ENCODE data around the gene CD83. TPM values are rescaled to one million over a fixed set of nuclear protein-coding genes. Genes with fewer than 3 reads are reported as not detected.

The CD83 gene
- total RNA-seq, 6 experiments from 2014 or later = 0.79 to 1.9 (median 1.1) TPM

DNA sequence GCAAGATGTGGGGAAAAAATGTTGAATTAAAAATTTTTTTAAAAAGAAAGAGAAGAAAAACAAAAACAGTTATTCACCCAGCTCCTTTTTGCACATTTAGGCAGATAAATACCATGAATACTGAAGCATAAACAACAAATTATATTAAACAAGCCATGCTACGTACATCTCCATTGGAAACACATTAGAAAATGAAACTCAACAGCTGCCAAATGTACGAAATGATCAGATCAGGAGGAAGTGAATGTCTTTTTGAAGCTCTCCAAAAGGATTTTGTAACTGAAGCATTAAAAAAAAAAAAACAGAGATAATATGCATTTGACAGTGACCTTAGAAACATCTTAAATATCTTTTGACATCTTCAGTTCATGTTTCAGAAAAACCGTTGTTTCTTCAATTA is 56.7 kb downstream of the CD83 start:
- no peak for DNase-seq
- H3K27me3 Mint-ChIP-seq (ENCODE audit: insufficient read depth) = peaks cover 7% of the 10 kb centered on the region; the same call in 1 of the 2 replicates
- TF ChIP-seq, protein P1, sequence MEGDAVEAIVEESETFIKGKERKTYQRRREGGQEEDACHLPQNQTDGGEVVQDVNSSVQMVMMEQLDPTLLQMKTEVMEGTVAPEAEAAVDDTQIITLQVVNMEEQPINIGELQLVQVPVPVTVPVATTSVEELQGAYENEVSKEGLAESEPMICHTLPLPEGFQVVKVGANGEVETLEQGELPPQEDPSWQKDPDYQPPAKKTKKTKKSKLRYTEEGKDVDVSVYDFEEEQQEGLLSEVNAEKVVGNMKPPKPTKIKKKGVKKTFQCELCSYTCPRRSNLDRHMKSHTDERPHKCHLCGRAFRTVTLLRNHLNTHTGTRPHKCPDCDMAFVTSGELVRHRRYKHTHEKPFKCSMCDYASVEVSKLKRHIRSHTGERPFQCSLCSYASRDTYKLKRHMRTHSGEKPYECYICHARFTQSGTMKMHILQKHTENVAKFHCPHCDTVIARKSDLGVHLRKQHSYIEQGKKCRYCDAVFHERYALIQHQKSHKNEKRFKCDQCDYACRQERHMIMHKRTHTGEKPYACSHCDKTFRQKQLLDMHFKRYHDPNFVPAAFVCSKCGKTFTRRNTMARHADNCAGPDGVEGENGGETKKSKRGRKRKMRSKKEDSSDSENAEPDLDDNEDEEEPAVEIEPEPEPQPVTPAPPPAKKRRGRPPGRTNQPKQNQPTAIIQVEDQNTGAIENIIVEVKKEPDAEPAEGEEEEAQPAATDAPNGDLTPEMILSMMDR (IDR thresholded peaks at IDR 0.05) = no peak
- H3K36me3 Mint-ChIP-seq (ENCODE audit: low read depth) = peaks cover 1% of the 10 kb centered on the region
- H3K27ac Mint-ChIP-seq = no peak overlapping the region
- no peak overlapping the region; the same call in 1 of the 2 replicates for H3K4me3 Mint-ChIP-seq
- H3K4me1 Mint-ChIP-seq (ENCODE audit: low read depth) = peaks cover 12% of the 10 kb centered on the region
- H3K9me3 Mint-ChIP-seq = peaks cover 24% of the 10 kb centered on the region

DNA sequence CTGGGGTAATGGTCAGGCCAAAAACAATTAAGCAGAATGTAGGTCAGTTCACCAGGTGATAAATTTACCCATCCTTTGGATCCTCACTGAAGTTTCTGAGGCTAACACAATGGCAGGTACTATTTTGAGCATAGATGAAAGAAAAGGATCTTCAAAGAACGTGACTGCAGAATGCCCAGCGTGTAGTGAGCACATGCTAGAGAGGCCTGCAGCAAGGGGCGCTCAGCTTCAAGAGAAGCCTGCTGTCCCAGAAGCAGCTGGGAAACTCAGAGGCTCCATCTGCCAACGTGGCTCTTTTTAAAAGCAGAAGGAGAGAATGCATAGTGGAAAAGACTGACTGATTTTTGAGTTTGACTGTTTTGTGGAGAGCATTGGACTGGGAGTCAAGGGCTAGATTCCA is 57.4 kb downstream of the CD83 start:
- no peak for DNase-seq
- TF ChIP-seq, protein P1 (IDR thresholded peaks at IDR 0.05) = no peak
- Mint-ChIP-seq H3K4me3 (no peak overlapping the region), H3K36me3 (ENCODE audit: low read depth) (no peaks in the 10 kb centered on the region), H3K4me1 (ENCODE audit: low read depth) (peaks cover 12% of the 10 kb centered on the region), H3K9me3 (peaks cover 17% of the 10 kb centered on the region), H3K27me3 (ENCODE audit: insufficient read depth) (peaks cover 7% of the 10 kb centered on the region; the same call in 1 of the 2 replicates), H3K27ac (no peak overlapping the region)

DNA sequence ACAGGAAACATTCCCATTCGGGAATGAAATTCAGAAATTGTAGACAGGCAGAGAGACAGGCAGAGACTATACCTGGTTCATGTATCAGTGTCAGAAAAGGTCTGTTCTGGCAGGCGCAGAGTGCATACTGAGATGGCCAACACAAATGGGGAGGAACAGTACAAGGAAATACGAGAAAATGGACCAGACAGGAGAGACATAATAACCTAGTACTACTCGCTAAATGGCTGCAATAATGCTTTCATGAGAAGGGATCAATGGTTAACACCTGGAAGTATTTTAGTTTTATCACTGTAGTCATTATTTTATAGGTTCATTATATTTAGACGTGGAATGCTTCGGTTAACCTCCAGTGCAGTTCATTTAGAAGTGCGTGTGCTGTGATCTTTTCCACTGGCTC is 58.9 kb downstream of the CD83 start:
- H3K4me3 Mint-ChIP-seq = no peak overlapping the region
- peaks cover 12% of the 10 kb centered on the region for H3K4me1 Mint-ChIP-seq (ENCODE audit: low read depth)

DNA sequence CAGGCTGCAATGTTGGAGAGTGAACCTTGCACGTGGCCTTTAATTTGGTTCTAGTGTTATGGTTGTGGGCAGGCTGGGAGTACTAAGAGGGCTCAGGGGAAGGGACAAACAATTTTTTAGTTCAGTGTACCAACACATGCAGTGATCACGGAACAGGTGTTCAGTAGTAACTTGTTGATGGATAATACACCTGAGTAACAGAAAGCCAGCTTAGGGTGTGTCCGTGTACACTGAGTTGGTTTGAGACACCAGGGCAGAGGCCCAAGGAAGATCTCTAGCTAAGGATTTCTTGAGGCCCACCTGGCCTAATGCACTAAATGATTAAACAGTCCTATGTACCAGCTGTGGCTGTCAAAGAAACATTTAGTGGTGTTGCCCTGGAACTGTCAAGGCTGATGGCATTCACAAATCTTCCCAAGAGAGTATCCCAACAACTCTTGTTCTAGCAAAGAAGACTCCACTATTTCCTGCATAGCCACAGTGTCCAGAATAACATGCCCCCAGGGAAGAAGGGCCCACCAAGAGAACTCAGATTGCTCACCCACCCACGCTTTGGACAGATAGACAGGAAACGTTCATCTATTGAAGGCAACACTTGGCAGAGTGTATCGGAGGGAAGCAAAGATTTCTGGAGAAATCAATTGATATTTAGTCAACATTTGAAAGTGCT is 60.0 kb downstream of the CD83 start:
- H3K27me3 Mint-ChIP-seq (ENCODE audit: insufficient read depth) = peaks cover 7% of the 10 kb centered on the region
- no peak overlapping the region for H3K4me3 Mint-ChIP-seq
- H3K27ac Mint-ChIP-seq = no peak overlapping the region
- no peaks in the 10 kb centered on the region for H3K9me3 Mint-ChIP-seq
- H3K36me3 Mint-ChIP-seq (ENCODE audit: low read depth) = no peaks in the 10 kb centered on the region
- DNase-seq = no peak
- TF ChIP-seq, protein P1 (IDR thresholded peaks at IDR 0.05) = no peak
- peaks cover 12% of the 10 kb centered on the region for H3K4me1 Mint-ChIP-seq (ENCODE audit: low read depth)

More for the DNA sequence above, 58.9 kb downstream of the CD83 start:
- no peak for DNase-seq
- Mint-ChIP-seq H3K27me3 (ENCODE audit: insufficient read depth) (peaks cover 7% of the 10 kb centered on the region; the same call in 1 of the 2 replicates), H3K36me3 (ENCODE audit: low read depth) (no peaks in the 10 kb centered on the region), H3K27ac (no peak overlapping the region), H3K9me3 (peaks cover 2% of the 10 kb centered on the region)
- TF ChIP-seq, protein P1 (IDR thresholded peaks at IDR 0.05) = no peak

DNA sequence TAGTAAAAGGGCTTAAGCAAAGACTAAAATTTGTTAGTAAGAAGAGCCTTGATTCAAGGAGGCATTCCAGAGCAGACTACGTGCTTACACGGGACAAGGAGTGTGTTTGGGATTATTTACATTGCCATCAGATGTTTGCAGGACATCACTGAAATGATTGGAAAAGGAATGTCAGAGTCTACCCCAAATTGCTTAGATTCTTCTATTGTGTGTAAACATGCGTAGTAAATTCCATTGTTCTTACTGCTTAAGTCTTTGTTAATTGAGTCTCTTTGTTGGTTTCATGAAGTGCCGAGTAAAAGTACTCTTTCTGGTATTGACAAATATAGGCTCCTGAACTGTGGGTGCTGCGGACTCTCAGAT is 60.5 kb downstream of the CD83 start:
- H3K9me3 Mint-ChIP-seq = no peaks in the 10 kb centered on the region
- H3K4me3 Mint-ChIP-seq = no peak overlapping the region
- no peaks in the 10 kb centered on the region for H3K36me3 Mint-ChIP-seq (ENCODE audit: low read depth)
- TF ChIP-seq, protein P1 (IDR thresholded peaks at IDR 0.05) = no peak
- peaks cover 12% of the 10 kb centered on the region for H3K4me1 Mint-ChIP-seq (ENCODE audit: low read depth)
- DNase-seq = peak; percentile 30
- H3K27me3 Mint-ChIP-seq (ENCODE audit: insufficient read depth) = peaks cover 7% of the 10 kb centered on the region
- no peak overlapping the region for H3K27ac Mint-ChIP-seq
